ENCODE results near the gene RPP30. TPM values are rescaled to one million over a fixed set of nuclear protein-coding genes. Genes with fewer than 3 reads are reported as not detected.

Gene RPP30
- total and polyA plus RNA-seq, 9 of the 15 experiments (the other 6 are each of a cell fraction or from before 2014, with no cell fraction given): 37.3 to 170 (median 69.1) TPM

DNA sequence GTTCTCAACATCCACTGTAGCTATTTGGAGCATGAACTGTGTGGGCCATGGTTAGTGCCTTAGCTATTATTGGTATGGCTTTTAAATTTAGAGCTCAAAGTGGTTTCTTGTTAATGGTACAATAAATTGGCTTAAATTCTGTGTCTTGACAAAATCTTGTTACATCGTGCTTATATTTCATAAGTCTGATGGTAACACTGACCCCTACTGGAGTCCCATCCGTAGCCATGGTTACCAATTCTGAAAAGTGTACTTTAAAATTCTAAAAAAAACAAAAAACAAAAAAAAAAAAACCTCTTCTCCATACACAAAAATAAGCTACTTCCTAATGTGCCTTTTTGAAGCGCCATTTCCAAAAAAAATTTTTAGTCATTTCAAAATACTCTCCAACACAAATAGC is 6.4 kb upstream of the RPP30 start (continued):
- no peak for TF ChIP-seq CEBPG (CRISPR knock-in tag; IDR thresholded peaks at IDR 0.05)
- TF ChIP-seq CEBPG (tag; conservative IDR thresholded peaks at IDR 0.05 in 1 of 2, IDR thresholded peaks at IDR 0.05 in 1 of 2): no peak
- no peak for TF ChIP-seq SRSF9 (IDR thresholded peaks at IDR 0.05; ENCODE audit: borderline replicate concordance, low read depth, low read length)
- TF ChIP-seq NFE2 (IDR thresholded peaks at IDR 0.05; ENCODE audit: low read depth): no peak
- TF ChIP-seq UBTF (IDR thresholded peaks at IDR 0.05; ENCODE audit: borderline replicate concordance in 1 of 2, low read depth in 2 of 2, low read length in 2 of 2): no peak

GRCh38 chr10:90866050-90866598 is 5.7 kb upstream of the RPP30 start:
- intact Hi-C loops (cut with micrococcal nuclease): no loop called here
- in situ Hi-C loops (cut with MboI): loop anchor here (5.0 to 25.0 kb wide), 2 partner anchors 1074 to 1429 kb away; no protein-coding TSS in a partner anchor
- Histone ChIP-seq H2AFZ (ENCODE audit: low read depth, low read length) (no peak overlapping the region), H3K4me1 (replicated peaks in 1 of 2; ENCODE audit: control insufficient read depth in 2 of 2, insufficient read depth in 2 of 2, low read length in 2 of 2) (no peaks in the 10 kb centered on the region), H4K20me1 (replicated peaks; ENCODE audit: control insufficient read depth, insufficient read depth, low read length) (no peaks in the 10 kb centered on the region), H3K4me2 (ENCODE audit: insufficient read depth, low read length) (no peak overlapping the region), H3K27ac (ENCODE audit: extremely low read depth, low read depth, low read length) (no peak overlapping the region), H3K36me3 (ENCODE audit: control insufficient read depth, insufficient read depth, low read length) (no peaks in the 10 kb centered on the region), H3K9me3 (replicated peaks; ENCODE audit: control insufficient read depth, insufficient read depth, low read depth, low read length) (no peaks in the 10 kb centered on the region), H3K4me3 (no peak overlapping the region), H3K9me1 (ENCODE audit: control insufficient read depth, insufficient read depth, low read length) (no peaks in the 10 kb centered on the region), H3K79me2 (ENCODE audit: control insufficient read depth, insufficient read depth, low read length) (no peaks in the 10 kb centered on the region), H3K9ac (ENCODE audit: insufficient read depth in 1 of 2, low read depth in 2 of 2, low read length in 2 of 2) (no peak overlapping the region), H3K27me3 (ENCODE audit: control insufficient read depth in 2 of 2, insufficient read depth in 2 of 2, low read length in 2 of 2) (no peaks in the 10 kb centered on the region)
- ATAC-seq (no peak), FAIRE-seq (no peak), DNase-seq (ENCODE audit: extremely low read depth in 1 of 4, low spot score in 3 of 4) (no peak)
- TF ChIP-seq ZBTB43 (CRISPR knock-in tag; IDR thresholded peaks at IDR 0.05): no peak
- 0 out of 2 replicates have a peak, but pooled peaks have one; percentile 10 for TF ChIP-seq MAFG (tag; conservative IDR thresholded peaks at IDR 0.05)
- TF ChIP-seq HMG20B (CRISPR knock-in tag; IDR thresholded peaks at IDR 0.05): no peak
- TF ChIP-seq ZNF134 (CRISPR knock-in tag; conservative IDR thresholded peaks at IDR 0.05): peak; percentile 91
- no TSS peak for BruUV-seq (replicated peaks)
- ChIA-PET POLR2A (no interaction called here), CTCF (ENCODE audit: low intra/inter-chr PET ratio) (interaction anchor here (1.0 kb wide), 1 partner anchor 1070 kb away, joined by 3 read pairs; no protein-coding TSS in a partner anchor)
- WGBS (ENCODE audit: insufficient coverage, low coverage, missing lambda C conversion rate): 0% methylated on average over 4 of the region's 4 CpGs

Measured in K562 (cell line).